Measurements from ENCODE around the gene ZBBX.

The ZBBX gene

DNA sequence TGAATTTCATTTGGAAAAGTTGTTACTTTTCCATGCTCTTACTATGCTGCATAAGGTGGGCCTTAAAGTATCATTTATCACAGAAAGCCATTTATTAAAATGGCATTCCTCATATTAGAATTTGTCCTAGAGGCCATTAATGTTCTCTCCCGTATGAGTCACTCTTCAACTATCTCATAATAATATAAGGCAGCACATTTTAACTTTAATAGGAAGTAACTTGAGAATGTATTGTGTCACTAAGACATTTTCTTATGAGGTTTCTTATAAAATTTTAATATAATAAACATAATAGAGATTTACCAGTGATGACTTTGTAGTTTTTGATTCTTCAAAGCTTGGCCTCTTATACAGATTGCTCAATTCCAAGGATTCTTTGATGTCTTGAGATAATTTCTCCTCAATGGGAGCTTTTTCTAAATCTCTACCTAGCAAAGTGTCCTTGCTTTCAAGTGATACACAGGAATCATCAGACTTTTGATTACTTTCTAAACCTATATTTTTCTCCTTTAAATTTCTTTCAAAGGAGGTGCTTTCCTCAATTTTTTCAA, 74.7 kb downstream of the ZBBX start:
- DNase-seq (ENCODE audit: low read depth, low spot score) = no peak

DNA sequence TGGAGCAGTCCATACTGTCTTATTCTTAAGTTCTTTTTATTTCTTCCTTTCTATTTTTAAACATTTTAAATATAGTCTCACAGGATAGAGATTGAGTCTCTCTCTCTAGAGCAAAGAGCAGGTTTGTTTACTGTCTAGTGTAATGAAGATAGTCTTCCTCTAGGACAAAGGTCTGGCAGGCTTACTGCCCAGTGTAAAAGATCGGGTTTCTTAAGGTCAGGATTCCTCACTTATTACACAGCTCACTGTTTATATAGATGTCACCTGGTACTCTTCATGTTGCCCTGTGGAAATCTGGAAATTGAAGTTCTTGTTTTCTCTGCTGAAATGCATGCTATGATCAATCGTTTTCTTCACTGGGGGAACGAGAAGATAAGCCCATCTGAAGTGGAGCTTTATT, 76.0 kb downstream of the ZBBX start:
- no peak for DNase-seq (ENCODE audit: low read depth, low spot score)

DNA sequence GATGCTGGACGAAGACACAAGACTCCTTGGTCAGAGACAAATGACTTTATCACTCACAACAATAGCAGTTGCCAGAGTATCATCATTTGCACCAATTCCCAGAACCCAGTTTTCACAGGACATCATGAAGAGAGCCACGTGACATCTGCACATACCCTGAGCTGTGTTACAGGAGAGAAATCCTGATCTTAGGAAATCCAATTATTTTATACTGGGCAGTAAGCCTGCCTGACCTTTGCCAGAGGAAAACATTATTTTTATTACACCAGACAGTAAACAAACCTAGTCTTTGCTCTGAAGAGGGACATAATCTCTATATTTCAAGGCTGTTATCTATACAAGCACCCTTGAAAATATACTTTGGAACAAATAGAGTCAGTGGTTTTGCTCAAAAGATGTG, 77.4 kb downstream of the ZBBX start:
- DNase-seq (ENCODE audit: low read depth, low spot score) = no peak

DNA sequence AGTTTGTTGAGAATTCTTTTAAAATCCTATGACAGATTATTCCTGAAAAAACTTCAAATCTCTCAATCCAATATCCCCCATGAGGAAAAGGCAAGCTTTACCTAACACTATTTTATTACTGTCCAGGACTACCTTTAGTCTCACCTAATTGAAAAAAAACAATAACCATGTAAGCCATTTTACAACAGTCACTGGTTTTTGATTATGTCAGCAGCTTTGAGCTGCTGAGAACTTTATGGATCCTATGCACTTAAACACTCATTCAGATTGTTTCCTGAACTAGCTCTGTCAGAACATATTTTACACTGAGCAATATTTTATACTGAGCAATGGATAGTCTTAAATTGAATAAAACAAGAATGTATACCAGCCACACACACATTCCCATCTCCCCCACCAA, 79.9 kb downstream of the ZBBX start:
- DNase-seq (ENCODE audit: low read depth, low spot score) = no peak

DNA sequence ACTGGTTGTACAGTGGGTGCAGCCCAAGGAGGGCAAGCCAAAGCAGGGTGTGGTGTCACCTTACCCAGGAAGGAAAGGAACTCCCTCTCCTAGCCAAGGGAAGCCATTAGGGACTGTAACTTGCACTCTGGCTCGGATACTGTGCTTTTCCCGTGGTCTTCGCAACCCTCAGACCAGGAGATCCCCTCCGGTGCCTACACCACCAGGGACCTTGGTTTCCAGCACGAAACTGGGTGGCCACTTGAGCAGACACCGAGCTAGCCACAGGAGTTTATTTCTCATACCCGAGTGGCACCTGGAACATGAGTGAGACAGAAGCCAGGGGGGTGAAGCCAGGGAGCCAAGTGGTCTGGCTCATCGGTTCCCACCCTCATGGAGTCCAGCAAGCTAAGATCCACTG, 90.7 kb downstream of the ZBBX start:
- no peak for DNase-seq (ENCODE audit: low read depth, low spot score)

DNA sequence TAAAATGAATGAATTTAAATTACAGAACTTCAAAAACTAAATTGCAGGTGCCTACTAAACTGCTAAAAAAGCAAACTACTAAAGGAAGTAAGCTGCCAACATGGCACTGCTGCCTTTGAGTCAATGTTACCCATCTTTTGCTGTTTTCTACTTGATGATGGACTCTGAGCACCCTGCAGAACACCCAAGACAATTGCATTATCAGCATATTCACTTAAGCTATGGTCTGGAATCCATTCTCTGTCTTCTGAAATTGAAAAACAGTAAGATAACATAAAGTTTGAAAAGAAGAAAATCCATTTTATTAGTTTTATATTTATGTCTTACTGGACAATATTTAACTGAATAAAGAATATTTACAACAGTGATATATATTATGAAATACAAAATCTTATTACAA, 91.4 kb downstream of the ZBBX start:
- no peak for DNase-seq (ENCODE audit: low read depth, low spot score)

DNA sequence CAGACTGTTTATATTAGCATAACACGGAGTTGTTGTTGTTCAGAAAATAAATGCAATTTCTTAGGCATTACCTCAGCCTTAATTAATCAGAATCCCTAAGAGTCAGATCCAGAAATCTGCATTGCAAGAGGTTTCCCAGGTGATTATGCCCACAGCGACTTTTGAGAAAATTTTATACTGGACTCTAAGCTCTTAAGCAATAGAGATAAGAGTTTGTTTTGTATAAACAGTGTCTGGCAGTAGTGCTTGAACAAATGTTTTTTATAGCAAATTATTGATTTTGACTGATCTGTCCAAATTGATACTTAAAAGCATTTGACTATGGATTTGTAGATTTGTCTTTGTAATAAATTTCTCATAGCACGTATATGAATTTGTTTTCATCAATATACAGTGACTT, 92.8 kb downstream of the ZBBX start:
- DNase-seq (ENCODE audit: low read depth, low spot score) = no peak

DNA sequence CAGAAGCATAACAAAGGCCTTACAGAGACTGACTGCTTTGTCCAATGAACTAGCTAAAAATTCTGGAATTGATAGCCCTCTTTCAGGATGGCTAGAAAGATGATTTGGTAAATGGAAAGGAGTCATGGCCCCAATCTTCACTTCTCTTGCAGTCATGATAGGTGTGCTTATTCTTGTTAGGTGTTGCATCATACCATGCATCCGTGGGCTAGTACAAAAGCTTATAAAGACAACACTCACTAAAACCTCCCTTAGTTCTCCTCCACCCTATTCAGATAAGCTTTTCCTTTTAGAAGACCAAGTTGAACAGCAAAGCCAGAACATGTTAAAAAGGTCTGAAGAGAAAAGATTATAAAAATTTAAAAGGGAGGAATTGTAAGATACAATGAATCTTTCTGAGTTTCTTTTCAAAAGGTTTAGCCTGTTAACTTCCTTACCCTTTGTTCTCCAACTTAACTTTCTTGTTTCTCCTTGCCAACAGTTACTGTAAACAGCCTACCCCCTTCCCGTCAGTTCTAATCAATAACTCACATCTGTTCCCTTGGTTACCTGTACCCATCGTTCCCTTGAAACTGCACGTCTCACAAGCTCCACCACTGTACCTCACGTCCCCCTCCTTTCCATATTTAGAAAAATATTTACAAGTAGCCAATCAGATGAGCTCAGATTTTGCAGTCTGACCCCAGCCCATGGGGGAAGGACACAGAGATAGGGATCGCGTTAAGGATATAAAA, 105.8 kb downstream of the ZBBX start:
- DNase-seq (ENCODE audit: low read depth, low spot score) = no peak

DNA sequence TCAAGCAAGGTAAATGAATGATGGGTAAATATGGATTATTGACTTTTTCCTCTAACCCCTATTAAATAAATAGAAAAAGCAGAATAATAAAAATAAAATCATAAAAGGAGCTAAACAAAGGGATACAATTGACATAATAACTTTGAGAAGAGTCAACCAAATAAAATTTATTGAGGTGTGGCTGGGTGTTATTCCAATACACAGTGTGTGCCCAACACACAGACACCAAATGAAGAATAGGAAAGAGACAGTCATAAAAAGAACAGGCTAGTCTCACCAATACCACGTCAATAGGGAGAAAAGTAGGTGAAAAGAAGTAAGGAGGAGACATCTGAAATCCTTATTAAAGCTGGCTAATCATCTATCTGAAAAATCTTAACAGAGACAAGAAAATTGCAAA, 127.1 kb downstream of the ZBBX start:
- DNase-seq (ENCODE audit: low read depth, low spot score) = no peak

DNA sequence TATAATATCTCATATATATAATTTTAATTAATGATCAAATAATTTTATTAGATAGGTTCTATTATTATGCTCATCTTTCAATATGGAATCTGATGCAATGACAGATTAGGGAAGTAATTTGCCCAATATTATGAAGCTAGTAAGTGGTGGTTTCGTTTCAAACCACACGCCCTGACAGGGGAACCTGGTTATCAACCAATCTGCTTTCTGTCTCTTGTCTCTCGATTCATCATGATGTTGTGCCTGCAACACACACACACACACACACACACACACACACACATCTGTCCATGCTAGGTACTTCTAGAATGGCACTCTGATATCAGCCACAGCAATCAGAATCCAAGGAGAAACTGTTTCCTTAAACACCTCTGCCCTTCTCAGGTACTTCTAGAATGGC, 128.4 kb downstream of the ZBBX start:
- no peak for DNase-seq (ENCODE audit: low read depth, low spot score)

DNA sequence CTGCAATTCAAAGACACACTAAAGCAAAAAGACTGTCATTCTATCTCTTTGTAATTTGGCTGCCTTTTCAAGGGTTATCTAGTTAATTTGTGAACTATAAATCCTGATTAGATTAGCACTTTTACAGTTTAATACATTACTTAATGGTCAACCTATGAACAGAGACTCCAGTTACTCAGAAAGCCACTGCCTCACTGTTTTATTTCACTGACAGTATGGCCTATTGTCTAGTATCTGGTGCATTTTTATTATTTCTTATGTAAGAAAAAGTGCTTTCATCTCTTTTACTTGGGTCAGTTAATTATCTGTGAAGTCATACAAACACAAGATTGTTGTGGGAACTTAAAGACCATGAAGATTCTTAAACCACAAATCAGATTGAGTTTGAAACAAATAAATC, 133.8 kb downstream of the ZBBX start:
- no peak for DNase-seq (ENCODE audit: low read depth, low spot score)

DNA sequence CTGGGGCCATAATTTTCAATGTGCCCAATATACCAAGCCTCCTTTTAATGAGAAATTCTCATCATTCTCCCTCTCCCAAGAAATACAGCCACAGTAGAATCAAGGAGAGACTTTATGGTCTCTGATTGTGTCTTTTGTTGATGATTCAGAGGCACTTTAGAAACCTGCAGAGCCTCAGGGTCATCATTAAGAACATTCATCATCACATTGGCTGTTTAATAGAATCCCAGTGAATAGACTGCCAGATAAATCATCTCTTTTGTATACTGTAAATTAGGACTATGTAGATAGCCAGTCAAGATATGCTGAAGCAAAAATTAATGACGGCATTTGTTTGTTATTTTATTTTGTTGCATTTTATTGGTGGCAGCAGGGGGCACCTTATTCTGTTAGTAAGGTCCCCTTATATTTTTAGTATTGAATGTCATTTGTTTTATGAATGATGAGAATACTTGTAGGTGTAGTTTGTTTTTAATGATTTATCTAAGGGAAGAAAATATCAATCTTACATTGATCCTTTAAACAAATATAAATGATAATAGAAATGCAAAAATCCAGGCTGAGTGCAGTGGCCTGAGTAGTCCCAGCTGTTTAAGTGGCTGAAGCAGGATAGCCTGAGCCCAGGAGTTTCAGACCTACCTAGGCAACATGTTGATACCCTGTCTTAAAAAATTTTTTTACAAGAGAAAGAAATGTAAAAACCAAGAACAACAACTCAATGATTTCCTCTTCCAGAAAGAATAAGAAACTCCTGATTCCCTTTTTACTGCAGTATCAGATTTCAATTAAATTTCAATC, 138.8 kb downstream of the ZBBX start:
- no peak for DNase-seq (ENCODE audit: low read depth, low spot score)

DNA sequence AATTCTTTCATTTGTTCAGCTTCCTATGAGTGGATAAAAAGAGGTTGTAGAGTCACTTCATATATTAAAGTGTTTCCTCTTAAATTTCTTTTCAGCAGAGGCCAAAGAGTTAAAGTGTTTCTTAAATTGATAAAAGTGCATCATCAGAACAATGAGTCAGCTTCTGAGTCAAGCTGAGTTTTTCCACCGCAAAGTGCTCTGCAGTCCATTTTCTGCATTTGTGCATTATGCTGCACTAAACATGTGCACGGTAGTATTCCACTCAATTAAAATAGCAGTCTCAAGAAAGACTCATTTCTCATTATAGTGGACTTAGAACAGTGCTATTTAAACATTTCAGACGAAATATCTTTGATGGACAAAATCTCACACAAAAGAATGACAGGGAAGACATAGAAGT, 152.0 kb downstream of the ZBBX start:
- DNase-seq (ENCODE audit: low read depth, low spot score) = no peak

DNA sequence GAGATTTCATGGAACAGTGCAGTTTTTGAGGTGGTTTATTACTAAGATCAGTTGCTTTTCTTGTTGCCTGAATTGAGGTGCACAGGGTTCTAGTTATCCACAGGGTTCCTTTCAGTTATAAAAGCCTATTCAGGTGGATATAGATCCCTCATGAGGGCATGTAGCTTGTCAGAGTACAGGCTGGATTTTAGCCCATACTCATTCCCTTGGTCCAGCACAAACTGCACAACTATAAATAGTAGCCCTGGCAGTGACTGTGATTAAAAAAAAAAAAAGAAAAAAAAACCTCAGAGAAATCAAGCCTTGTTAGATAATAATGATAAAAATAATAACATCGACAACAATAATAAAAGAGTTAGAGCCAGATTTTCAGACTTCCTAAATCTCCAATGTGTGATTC, 154.3 kb downstream of the ZBBX start:
- DNase-seq (ENCODE audit: low read depth, low spot score) = no peak

DNA sequence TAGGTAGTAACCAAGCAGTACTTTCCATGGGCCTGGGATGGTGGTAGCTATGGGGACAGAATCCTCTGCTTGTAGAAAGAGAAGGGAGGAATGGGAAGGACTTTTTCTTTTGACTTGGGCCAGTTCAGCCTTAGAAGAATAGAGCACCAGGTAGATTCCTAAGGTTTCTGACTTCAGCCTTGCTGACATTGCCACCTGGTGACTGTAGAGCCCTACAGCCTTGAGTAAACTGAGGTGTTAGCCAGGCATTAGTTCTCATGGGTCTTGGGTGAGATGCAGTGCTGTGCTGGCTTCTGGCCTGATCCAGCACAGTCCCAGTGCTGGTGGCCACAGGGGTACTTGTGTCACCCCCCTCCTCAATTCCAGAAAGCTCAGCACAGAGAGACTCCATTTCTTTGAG, 171.1 kb downstream of the ZBBX start:
- DNase-seq (ENCODE audit: low read depth, low spot score) = no peak

DNA sequence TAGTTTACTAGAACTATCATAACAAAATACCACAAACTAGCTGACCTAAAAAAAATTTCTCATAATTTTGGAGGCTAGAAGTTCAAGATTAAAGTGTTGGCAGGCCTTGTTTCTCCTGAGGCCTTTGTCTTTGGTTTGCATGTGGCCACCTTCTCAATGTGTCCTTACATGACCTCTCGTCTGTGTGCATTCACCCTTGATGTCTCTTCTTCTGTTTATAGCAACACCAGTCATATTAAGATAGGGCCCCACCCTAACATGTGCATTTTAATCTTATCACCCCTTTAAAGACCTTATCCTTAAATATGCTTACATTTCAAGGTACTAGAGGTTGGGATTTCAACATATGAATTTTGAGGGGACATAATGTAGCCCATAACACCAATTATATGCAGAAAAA, 177.0 kb downstream of the ZBBX start:
- no peak for DNase-seq (ENCODE audit: low read depth, low spot score)

DNA sequence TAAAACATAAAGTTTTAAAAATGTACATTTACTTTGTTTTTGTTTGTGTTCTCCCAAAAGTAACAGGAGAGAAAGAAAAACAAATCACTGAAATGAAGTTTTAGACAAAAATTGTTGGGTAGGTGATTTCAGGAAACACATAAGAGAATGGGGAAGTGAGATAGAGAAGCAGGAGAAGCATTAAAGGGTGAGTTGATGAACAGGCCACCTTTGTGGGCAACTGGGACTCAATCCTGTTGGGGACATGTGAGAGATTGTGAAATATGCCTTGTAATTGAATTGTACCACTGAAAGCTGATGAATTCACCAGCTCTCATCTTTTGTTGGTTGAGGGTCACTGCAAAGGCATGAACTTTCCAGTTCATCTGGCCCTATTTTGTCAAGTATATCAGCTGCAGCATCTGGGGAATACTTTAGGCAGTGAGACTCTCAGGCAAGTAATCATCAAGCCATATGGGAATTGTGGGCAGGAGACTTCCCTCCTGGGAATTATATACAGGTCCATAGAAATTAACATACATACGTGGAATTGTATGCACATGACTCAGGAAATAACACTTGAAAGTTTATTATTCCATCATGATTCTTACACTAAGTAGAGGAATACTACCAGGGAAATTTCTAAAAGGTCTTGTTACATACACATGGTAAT, 181.0 kb downstream of the ZBBX start:
- DNase-seq (ENCODE audit: low read depth, low spot score) = no peak

Measured in smooth muscle cell of the brain vasculature (primary cell).